Activated naive CD4-positive, alpha-beta T cell treated with anti-CD3 and anti-CD28 coated beads for 36 hours (primary cell): ENCODE data around the gene GNAQ. TPM values are rescaled to one million over a fixed set of nuclear protein-coding genes. Genes with fewer than 3 reads are reported as not detected.
"Not testable (repeated sequence)": the region's sequence is repeated elsewhere in the genome, so short reads cannot be mapped to it uniquely, and the experiment has no call there.

Source experiments
- CTCF ChIA-PET: fragments of 350-600 bp; sonication (Branson Sonifier 250); formaldehyde crosslinking; loops from one replicate; lab custom pipeline; 2021; ENCODE audit warnings: antibody characterized with exemption; lab: Charles Lee
- DNase-seq: peaks from one replicate; pipeline ENCODE4 v3.0.0-alpha.2; 2020
- H3K27ac Mint-ChIP-seq: one replicate; pipeline ENCODE4 v1.8.0; 2021; ENCODE audit warnings: mild to moderate bottlenecking, mixed read lengths
- H3K27me3 Mint-ChIP-seq: one replicate; pipeline ENCODE4 v1.8.0; 2021; ENCODE audit warnings: low read depth, mixed read lengths
- H3K36me3 Mint-ChIP-seq: one replicate; pipeline ENCODE4 v1.8.0; 2021; ENCODE audit warnings: low read depth, mixed read lengths
- H3K4me1 Mint-ChIP-seq: one replicate; pipeline ENCODE4 v1.8.0; 2021; ENCODE audit warnings: low read depth, mixed read lengths
- H3K4me3 Mint-ChIP-seq: one replicate; pipeline ENCODE4 v1.8.0; 2021; ENCODE audit warnings: mild to moderate bottlenecking, moderate library complexity, mixed read lengths
- H3K9me3 Mint-ChIP-seq: one replicate; pipeline ENCODE4 v1.8.0; 2021; ENCODE audit warnings: mixed read lengths
- intact Hi-C: fragments of 100-400 bp; cut with micrococcal nuclease; formaldehyde crosslinking; loops from one replicate; pipeline ENCODE4 v1.15.1; 2023
- total RNA-seq, 2 experiments: library from RNA; stranded (reverse); gene quantifications; one replicate each; pipeline ENCODE4 v1.2.3, GENCODE V29; 2021

Gene GNAQ
- total RNA-seq, 2 experiments from 2014 or later: 22.4 to 22.7 TPM

- CTCF ChIA-PET: interaction anchor here (1.1 kb wide), 1 partner anchor 157 kb away, joined by 3 read pairs; no protein-coding TSS in a partner anchor
- H3K9me3 Mint-ChIP-seq, DNase-seq, H3K27me3 Mint-ChIP-seq, intact Hi-C loops, H3K36me3 Mint-ChIP-seq, H3K4me3 Mint-ChIP-seq, H3K27ac Mint-ChIP-seq: not testable (repeated sequence)
- H3K4me1 Mint-ChIP-seq: peaks cover 12% of the 10 kb centered on the region
These were observed 152.8 kb downstream of the GNAQ start for GRCh38 chr9:77878793-77879192.

- CTCF ChIA-PET: no interaction called here
- Mint-ChIP-seq H3K9me3 (no peaks in the 10 kb centered on the region), H3K4me3 (no peak overlapping the region), H3K4me1 (peaks cover 3% of the 10 kb centered on the region), H3K27me3 (no peaks in the 10 kb centered on the region), H3K36me3 (peaks cover 5% of the 10 kb centered on the region), H3K27ac (no peak overlapping the region)
- DNase-seq: no peak
- intact Hi-C loops: no loop called here
These were observed 153.6 kb downstream of the GNAQ start for GRCh38 chr9:77877976-77878375.

GRCh38 chr9:77876590-77876989 lies 155.0 kb downstream of the GNAQ start:
- Mint-ChIP-seq H3K27ac (no peak overlapping the region), H3K36me3 (peaks cover 5% of the 10 kb centered on the region), H3K4me1 (no peaks in the 10 kb centered on the region), H3K27me3 (no peaks in the 10 kb centered on the region), H3K9me3 (no peaks in the 10 kb centered on the region), H3K4me3 (no peak overlapping the region)
- CTCF ChIA-PET: interaction anchor here (1.3 kb wide), 1 partner anchor 18 kb away, joined by 3 read pairs; no protein-coding TSS in a partner anchor
- no peak for DNase-seq
- intact Hi-C loops: no loop called here

GRCh38 chr9:77876091-77876490 lies 155.5 kb downstream of the GNAQ start:
- CTCF ChIA-PET: interaction anchor here (0.5 to 1.3 kb wide), 2 partner anchors 17 to 101 kb away, joined by 3 to 4 read pairs; no protein-coding TSS in a partner anchor
- Mint-ChIP-seq H3K27ac (no peak overlapping the region), H3K4me1 (no peaks in the 10 kb centered on the region), H3K9me3 (no peaks in the 10 kb centered on the region), H3K27me3 (no peaks in the 10 kb centered on the region), H3K4me3 (no peak overlapping the region), H3K36me3 (peaks cover 5% of the 10 kb centered on the region)
- intact Hi-C loops: no loop called here
- DNase-seq: no peak

GRCh38 chr9:77872863-77873262 lies 158.7 kb downstream of the GNAQ start:
- H3K4me1 Mint-ChIP-seq: no peaks in the 10 kb centered on the region
- peaks cover 7% of the 10 kb centered on the region for H3K36me3 Mint-ChIP-seq
- CTCF ChIA-PET: interaction anchor here (0.7 kb wide), 1 partner anchor 43 kb away, joined by 3 read pairs; no protein-coding TSS in a partner anchor
- no peak for DNase-seq
- H3K4me3 Mint-ChIP-seq: no peak overlapping the region
- H3K27ac Mint-ChIP-seq: no peak overlapping the region
- H3K9me3 Mint-ChIP-seq: no peaks in the 10 kb centered on the region
- H3K27me3 Mint-ChIP-seq: no peaks in the 10 kb centered on the region
- intact Hi-C loops: no loop called here

GRCh38 chr9:77872177-77872576 lies 159.4 kb downstream of the GNAQ start:
- no peaks in the 10 kb centered on the region for H3K27me3 Mint-ChIP-seq
- CTCF ChIA-PET: no interaction called here
- no peak overlapping the region for H3K4me3 Mint-ChIP-seq
- intact Hi-C loops: no loop called here
- no peaks in the 10 kb centered on the region for H3K9me3 Mint-ChIP-seq
- no peak overlapping the region for H3K27ac Mint-ChIP-seq
- DNase-seq: no peak
- peaks cover 7% of the 10 kb centered on the region for H3K36me3 Mint-ChIP-seq
- H3K4me1 Mint-ChIP-seq: no peaks in the 10 kb centered on the region

- intact Hi-C loops: no loop called here
- no peaks in the 10 kb centered on the region for H3K4me1 Mint-ChIP-seq
- H3K9me3 Mint-ChIP-seq: no peaks in the 10 kb centered on the region
- no peak overlapping the region for H3K27ac Mint-ChIP-seq
- no peak overlapping the region for H3K4me3 Mint-ChIP-seq
- H3K36me3 Mint-ChIP-seq: peaks cover 8% of the 10 kb centered on the region
- H3K27me3 Mint-ChIP-seq: no peaks in the 10 kb centered on the region
- CTCF ChIA-PET: no interaction called here
- DNase-seq: no peak
These were observed 160.1 kb downstream of the GNAQ start for GRCh38 chr9:77871483-77871882.

- Mint-ChIP-seq H3K4me3 (no peak overlapping the region), H3K36me3 (peaks cover 38% of the 10 kb centered on the region), H3K9me3 (peaks cover 18% of the 10 kb centered on the region), H3K27me3 (no peaks in the 10 kb centered on the region), H3K27ac (no peak overlapping the region), H3K4me1 (peaks cover 10% of the 10 kb centered on the region)
- intact Hi-C loops: no loop called here
- CTCF ChIA-PET: no interaction called here
- DNase-seq: no peak
These were observed 164.7 kb downstream of the GNAQ start for GRCh38 chr9:77866878-77867277.

- peaks cover 24% of the 10 kb centered on the region for H3K9me3 Mint-ChIP-seq
- intact Hi-C loops: no loop called here
- H3K36me3 Mint-ChIP-seq: peaks cover 48% of the 10 kb centered on the region
- CTCF ChIA-PET: interaction anchor here (1.0 to 2.2 kb wide), 2 partner anchors 21 to 170 kb away, joined by 4 to 9 read pairs; no protein-coding TSS in a partner anchor
- no peak overlapping the region for H3K27ac Mint-ChIP-seq
- no peak overlapping the region for H3K4me3 Mint-ChIP-seq
- peaks cover 10% of the 10 kb centered on the region for H3K4me1 Mint-ChIP-seq
- no peaks in the 10 kb centered on the region for H3K27me3 Mint-ChIP-seq
- no peak for DNase-seq
These were observed 166.1 kb downstream of the GNAQ start for GRCh38 chr9:77865385-77866047.

GRCh38 chr9:77864211-77864889 lies 167.3 kb downstream of the GNAQ start:
- Mint-ChIP-seq H3K4me3 (no peak overlapping the region), H3K36me3 (peaks cover 50% of the 10 kb centered on the region), H3K9me3 (peaks cover 24% of the 10 kb centered on the region), H3K27me3 (no peaks in the 10 kb centered on the region), H3K27ac (no peak overlapping the region), H3K4me1 (peaks cover 10% of the 10 kb centered on the region)
- CTCF ChIA-PET: interaction anchor here (0.6 to 2.2 kb wide), 2 partner anchors 37 to 171 kb away, joined by 4 to 9 read pairs; no protein-coding TSS in a partner anchor
- intact Hi-C loops: no loop called here
- no peak for DNase-seq

- DNase-seq, H3K27ac Mint-ChIP-seq, intact Hi-C loops, H3K27me3 Mint-ChIP-seq, H3K4me3 Mint-ChIP-seq: not testable (repeated sequence)
- Mint-ChIP-seq H3K4me1 (peaks cover 14% of the 10 kb centered on the region), H3K9me3 (peaks cover 24% of the 10 kb centered on the region), H3K36me3 (peaks cover 54% of the 10 kb centered on the region)
- CTCF ChIA-PET: interaction anchor here (0.6 kb wide), 1 partner anchor 36 kb away, joined by 4 read pairs; no protein-coding TSS in a partner anchor
These were observed 168.0 kb downstream of the GNAQ start for GRCh38 chr9:77863638-77864037.

GRCh38 chr9:77860953-77861352 lies 170.7 kb downstream of the GNAQ start:
- intact Hi-C loops, H3K27me3 Mint-ChIP-seq, H3K27ac Mint-ChIP-seq, DNase-seq, CTCF ChIA-PET, H3K4me3 Mint-ChIP-seq: not testable (repeated sequence)
- peaks cover 56% of the 10 kb centered on the region for H3K36me3 Mint-ChIP-seq
- peaks cover 22% of the 10 kb centered on the region for H3K4me1 Mint-ChIP-seq
- H3K9me3 Mint-ChIP-seq: peaks cover 24% of the 10 kb centered on the region
